Activated naive CD8-positive, alpha-beta T cell treated with anti-CD3 and anti-CD28 coated beads, Interleukin-2, amount 10 ng/mL, durations not matched to agents 7 days and 5 days (primary cell): ENCODE measurements around the gene GNAQ. TPM values are rescaled to one million over a fixed set of nuclear protein-coding genes. Genes with fewer than 3 reads are reported as not detected.

ENCODE experiments used
- ATAC-seq: fragments of 150-1000 bp; cut with Tn5 transposase; one replicate; pipeline ENCODE4 v1.10.0; 2021; ENCODE audit warnings: low read depth, moderate library complexity
- POLR2A ChIA-PET: fragments of 350-600 bp; sonication (Branson Sonifier 250); formaldehyde crosslinking; loops from one replicate; lab custom pipeline; 2021; ENCODE audit warnings: antibody characterized with exemption; lab: Charles Lee
- DNase-seq: peaks from one replicate; pipeline ENCODE4 v3.0.0; 2021
- H3K27ac Mint-ChIP-seq: one replicate; pipeline ENCODE4 v1.8.0; 2022; ENCODE audit warnings: mild to moderate bottlenecking, mixed read lengths
- H3K27me3 Mint-ChIP-seq: one replicate; pipeline ENCODE4 v1.8.0; 2022; ENCODE audit warnings: mild to moderate bottlenecking, moderate library complexity, mixed read lengths
- H3K36me3 Mint-ChIP-seq: one replicate; pipeline ENCODE4 v1.8.0; 2021; ENCODE audit warnings: mild to moderate bottlenecking, mixed read lengths
- H3K4me1 Mint-ChIP-seq: one replicate; pipeline ENCODE4 v1.8.0; 2021; ENCODE audit warnings: mixed read lengths
- H3K4me3 Mint-ChIP-seq: one replicate; pipeline ENCODE4 v1.8.0; 2022; ENCODE audit warnings: mild to moderate bottlenecking, moderate library complexity, mixed read lengths
- H3K9me3 Mint-ChIP-seq: one replicate; pipeline ENCODE4 v1.8.0; 2021; ENCODE audit warnings: mixed read lengths
- total RNA-seq, 2 experiments: library from RNA; stranded (reverse); gene quantifications; one replicate each; pipeline ENCODE4 v1.2.3, GENCODE V29; 2021

Gene GNAQ
- total RNA-seq, 2 experiments from 2014 or later = 25.5 to 30.4 TPM

GRCh38 chr9:77833561-77834429, 197.8 kb downstream of the GNAQ start:
- Mint-ChIP-seq H3K27ac (no peak overlapping the region), H3K4me1 (peaks cover 3% of the 10 kb centered on the region), H3K27me3 (no peaks in the 10 kb centered on the region), H3K4me3 (no peak overlapping the region), H3K9me3 (no peaks in the 10 kb centered on the region), H3K36me3 (peaks cover 3% of the 10 kb centered on the region)
- ATAC-seq (no peak), DNase-seq (no peak)
- POLR2A ChIA-PET = no interaction called here

GRCh38 chr9:77832639-77833038, 199.0 kb downstream of the GNAQ start:
- Mint-ChIP-seq H3K27ac (no peak overlapping the region), H3K9me3 (no peaks in the 10 kb centered on the region)
- no peak for ATAC-seq

GRCh38 chr9:77831781-77832180, 199.8 kb downstream of the GNAQ start:
- H3K4me1 Mint-ChIP-seq = peaks cover 14% of the 10 kb centered on the region

More at GRCh38 chr9:77832639-77833038, 199.0 kb downstream of the GNAQ start:
- no peaks in the 10 kb centered on the region for H3K27me3 Mint-ChIP-seq
- H3K4me3 Mint-ChIP-seq = no peak overlapping the region
- peaks cover 3% of the 10 kb centered on the region for H3K36me3 Mint-ChIP-seq
- POLR2A ChIA-PET = no interaction called here
- peaks cover 7% of the 10 kb centered on the region for H3K4me1 Mint-ChIP-seq
- no peak for DNase-seq

GRCh38 chr9:77830618-77831285, 200.9 kb downstream of the GNAQ start:
- POLR2A ChIA-PET = no interaction called here
- Mint-ChIP-seq H3K4me1 (peaks cover 14% of the 10 kb centered on the region), H3K9me3 (no peaks in the 10 kb centered on the region), H3K4me3 (no peak overlapping the region), H3K27ac (no peak overlapping the region), H3K27me3 (no peaks in the 10 kb centered on the region), H3K36me3 (peaks cover 3% of the 10 kb centered on the region)
- ATAC-seq = no peak
- no peak for DNase-seq

More at GRCh38 chr9:77831781-77832180, 199.8 kb downstream of the GNAQ start:
- H3K27ac Mint-ChIP-seq = no peak overlapping the region
- POLR2A ChIA-PET = no interaction called here
- ATAC-seq (no peak), DNase-seq (no peak)
- H3K27me3 Mint-ChIP-seq = no peaks in the 10 kb centered on the region
- H3K4me3 Mint-ChIP-seq = no peak overlapping the region
- H3K9me3 Mint-ChIP-seq = no peaks in the 10 kb centered on the region
- peaks cover 3% of the 10 kb centered on the region for H3K36me3 Mint-ChIP-seq

- DNase-seq (no peak), ATAC-seq (no peak)
- Mint-ChIP-seq H3K27me3 (no peaks in the 10 kb centered on the region), H3K36me3 (peaks cover 9% of the 10 kb centered on the region), H3K4me1 (peaks cover 14% of the 10 kb centered on the region), H3K9me3 (no peaks in the 10 kb centered on the region), H3K4me3 (no peak overlapping the region), H3K27ac (no peak overlapping the region)
- POLR2A ChIA-PET = no interaction called here
Measured at GRCh38 chr9:77829420-77829819, 202.2 kb downstream of the GNAQ start.

GRCh38 chr9:77827104-77827784, 204.4 kb downstream of the GNAQ start:
- Mint-ChIP-seq H3K36me3 (peaks cover 10% of the 10 kb centered on the region), H3K4me1 (peaks cover 14% of the 10 kb centered on the region), H3K27me3 (no peaks in the 10 kb centered on the region), H3K27ac (peak overlapping the region; percentile 73), H3K4me3 (peak overlapping the region; percentile 54), H3K9me3 (no peaks in the 10 kb centered on the region)
- ATAC-seq (peak; percentile 84), DNase-seq (no peak)
- POLR2A ChIA-PET = no interaction called here

GRCh38 chr9:77826621-77827020, 205.0 kb downstream of the GNAQ start:
- POLR2A ChIA-PET = no interaction called here
- Mint-ChIP-seq H3K27me3 (no peaks in the 10 kb centered on the region), H3K4me1 (peaks cover 14% of the 10 kb centered on the region), H3K9me3 (no peaks in the 10 kb centered on the region), H3K4me3 (no peak overlapping the region), H3K36me3 (peaks cover 9% of the 10 kb centered on the region), H3K27ac (no peak overlapping the region)
- ATAC-seq (no peak), DNase-seq (no peak)

- Mint-ChIP-seq H3K27ac (no peak overlapping the region), H3K4me3 (no peak overlapping the region), H3K27me3 (no peaks in the 10 kb centered on the region), H3K9me3 (no peaks in the 10 kb centered on the region), H3K4me1 (peaks cover 14% of the 10 kb centered on the region), H3K36me3 (peaks cover 13% of the 10 kb centered on the region)
- POLR2A ChIA-PET = interaction anchor here (0.6 kb wide), 1 partner anchor 9 kb away, joined by 4 read pairs; no protein-coding TSS in a partner anchor
- no peak for ATAC-seq
- no peak for DNase-seq
Measured at GRCh38 chr9:77826116-77826515, 205.5 kb downstream of the GNAQ start.

- Mint-ChIP-seq H3K36me3 (peaks cover 13% of the 10 kb centered on the region), H3K9me3 (no peaks in the 10 kb centered on the region), H3K4me1 (peaks cover 13% of the 10 kb centered on the region), H3K27ac (no peak overlapping the region), H3K27me3 (no peaks in the 10 kb centered on the region), H3K4me3 (no peak overlapping the region)
- no peak for ATAC-seq
- POLR2A ChIA-PET = no interaction called here
- no peak for DNase-seq
Measured at GRCh38 chr9:77825361-77825760, 206.2 kb downstream of the GNAQ start.

- peaks cover 12% of the 10 kb centered on the region for H3K4me1 Mint-ChIP-seq
- ATAC-seq = no peak
- H3K36me3 Mint-ChIP-seq = peaks cover 18% of the 10 kb centered on the region
- no peaks in the 10 kb centered on the region for H3K27me3 Mint-ChIP-seq
- POLR2A ChIA-PET = no interaction called here
- no peak for DNase-seq
- no peak overlapping the region for H3K4me3 Mint-ChIP-seq
- H3K27ac Mint-ChIP-seq = no peak overlapping the region
- no peaks in the 10 kb centered on the region for H3K9me3 Mint-ChIP-seq
Measured at GRCh38 chr9:77820293-77820954, 211.2 kb downstream of the GNAQ start.

GRCh38 chr9:77819657-77820056, 212.0 kb downstream of the GNAQ start:
- no peaks in the 10 kb centered on the region for H3K9me3 Mint-ChIP-seq
- no peaks in the 10 kb centered on the region for H3K27me3 Mint-ChIP-seq
- POLR2A ChIA-PET = interaction anchor here (0.6 kb wide), 1 partner anchor 417 kb away, joined by 4 read pairs; no protein-coding TSS in a partner anchor
- ATAC-seq (peak; percentile 63), DNase-seq (no peak)
- peaks cover 12% of the 10 kb centered on the region for H3K4me1 Mint-ChIP-seq
- H3K27ac Mint-ChIP-seq = no peak overlapping the region
- H3K36me3 Mint-ChIP-seq = peaks cover 17% of the 10 kb centered on the region
- no peak overlapping the region for H3K4me3 Mint-ChIP-seq

GRCh38 chr9:77817590-77818311, 213.9 kb downstream of the GNAQ start:
- H3K9me3 Mint-ChIP-seq = no peaks in the 10 kb centered on the region
- no peak for DNase-seq
- H3K4me3 Mint-ChIP-seq = no peak overlapping the region
- no peak for ATAC-seq
- H3K27me3 Mint-ChIP-seq = no peaks in the 10 kb centered on the region
- H3K4me1 Mint-ChIP-seq = peaks cover 12% of the 10 kb centered on the region
- POLR2A ChIA-PET = interaction anchor here (1.0 kb wide), 1 partner anchor 8 kb away, joined by 4 read pairs; no protein-coding TSS in a partner anchor
- H3K27ac Mint-ChIP-seq = no peak overlapping the region
- H3K36me3 Mint-ChIP-seq = peaks cover 25% of the 10 kb centered on the region
